ENCODE data around the gene PTPN4. TPM values are rescaled to one million over a fixed set of nuclear protein-coding genes. Genes with fewer than 3 reads are reported as not detected.

The PTPN4 gene
- total and polyA plus RNA-seq, 10 of the 15 experiments (the other 5 are each of a cell fraction or from before 2014, with no cell fraction given) = 5.0 to 29.7 (median 23.7) TPM

- Histone ChIP-seq H3K27ac (ENCODE audit: control insufficient read depth, insufficient read depth) (no peak overlapping the region), H4K20me1 (ENCODE audit: control insufficient read depth, insufficient read depth) (no peaks in the 10 kb centered on the region), H3K4me1 (ENCODE audit: control insufficient read depth, insufficient read depth, low read length) (no peaks in the 10 kb centered on the region), H3K9ac (ENCODE audit: control insufficient read depth, insufficient read depth, low read length) (no peak overlapping the region), H3K79me2 (ENCODE audit: control insufficient read depth, insufficient read depth, low read length) (0 out of 2 replicates have a peak, but pooled peaks cover 2% of the 10 kb centered on the region), H2AFZ (ENCODE audit: control insufficient read depth, low read depth, low read length) (no peak overlapping the region), H3K27me3 (replicated peaks in 1 of 2; ENCODE audit: control insufficient read depth in 2 of 2, insufficient read depth in 2 of 2, low read length in 1 of 2) (no peaks in the 10 kb centered on the region), H3K4me3 (no peak overlapping the region), H3K36me3 (ENCODE audit: control insufficient read depth in 2 of 2, insufficient read depth in 2 of 2, low read length in 1 of 2) (peaks cover 0 to 9% of the 10 kb centered on the region in 2 experiments; a peak in 3 of 4 replicates), H3K4me2 (ENCODE audit: control insufficient read depth, insufficient read depth) (no peak overlapping the region), H3K9me3 (replicated peaks; ENCODE audit: control insufficient read depth, insufficient read depth, low read length) (peaks cover 20% of the 10 kb centered on the region)
- no peak for TF ChIP-seq MEF2B (IDR thresholded peaks at IDR 0.05; ENCODE audit: partially characterized antibody, poor library complexity, severe bottlenecking)
- no peak for TF ChIP-seq SMAD1 (IDR thresholded peaks at IDR 0.05; ENCODE audit: low read depth, partially characterized antibody)
- TF ChIP-seq NR2C1 (IDR thresholded peaks at IDR 0.05) = no peak
- TF ChIP-seq SUZ12 (IDR thresholded peaks at IDR 0.05; ENCODE audit: unreplicated experiment) = no peak
- TF ChIP-seq NKRF (conservative IDR thresholded peaks at IDR 0.05) = no peak
- no peak for TF ChIP-seq REST (IDR thresholded peaks at IDR 0.05; ENCODE audit: low read depth, low read length)
- no peak for TF ChIP-seq SMAD5 (IDR thresholded peaks at IDR 0.05; ENCODE audit: low read depth)
- TF ChIP-seq HDGF (IDR thresholded peaks at IDR 0.05) = no peak
- TF ChIP-seq SREBF1 (IDR thresholded peaks at IDR 0.05; ENCODE audit: low read length) = no peak
- TF ChIP-seq TARDBP (IDR thresholded peaks at IDR 0.05; ENCODE audit: borderline replicate concordance) = no peak
- TF ChIP-seq TCF3 (IDR thresholded peaks at IDR 0.05; ENCODE audit: borderline replicate concordance, insufficient read depth, low read depth, low read length) = no peak
- TF ChIP-seq CHD1 (IDR thresholded peaks at IDR 0.05; ENCODE audit: low read depth, low read length) = no peak
- TF ChIP-seq RAD21 (IDR thresholded peaks at IDR 0.05; ENCODE audit: insufficient read depth, low read depth, low read length) = no peak
- TF ChIP-seq IRF4 (IDR thresholded peaks at IDR 0.05; ENCODE audit: low read depth, low read length) = no peak
- no peak for TF ChIP-seq CTCF (IDR thresholded peaks at IDR 0.05 in 2 of 3, conservative IDR thresholded peaks at IDR 0.05 in 1 of 3; ENCODE audit: control insufficient read depth in 2 of 3, extremely low read depth in 1 of 3, insufficient read depth in 1 of 3, low read depth in 3 of 3, low read length in 3 of 3)
- TF ChIP-seq POLR2AphosphoS5 (IDR thresholded peaks at IDR 0.05; ENCODE audit: low read length) = no peak
- TF ChIP-seq NFIC (IDR thresholded peaks at IDR 0.05; ENCODE audit: low read depth, low read length) = no peak
- TF ChIP-seq RFX5 (IDR thresholded peaks at IDR 0.05; ENCODE audit: low read depth, low read length) = no peak
- no peak for TF ChIP-seq ZZZ3 (IDR thresholded peaks at IDR 0.05; ENCODE audit: control insufficient read depth, insufficient read length, low read depth)
- ChIA-PET POLR2A (no interaction called here), SMC1A (ENCODE audit: uncharacterized antibody, unreplicated experiment) (interaction anchor here (0.7 to 1.1 kb wide), 2 partner anchors 9 to 38 kb away, joined by 3 read pairs; no protein-coding TSS in a partner anchor), CTCF (interaction anchor here (0.8 to 1.0 kb wide), 3 partner anchors 40 to 1090 kb away, joined by 3 read pairs; no protein-coding TSS in a partner anchor), RAD21 (ENCODE audit: unreplicated experiment) (no interaction called here)
- intact Hi-C loops (cut with micrococcal nuclease; ENCODE audit: unreplicated experiment) = no loop called here
- no peak for FAIRE-seq
- DNase-seq (ENCODE audit: low read depth, low spot score) = no peak
- in situ Hi-C loops (cut with MboI) = no loop called here
- over 99% methylated on average over 9 of the region's 9 CpGs for WGBS (ENCODE audit: insufficient coverage, insufficient replicate concordance, low lambda C conversion rate, missing lambda C conversion rate)
- ATAC-seq = no peak
- no TSS peak for BruUV-seq (replicated peaks)
These were observed 34.5 kb downstream of the PTPN4 start for GRCh38 chr2:119794237-119794636.

All from GM12878 (cell line).